Mesenchymal stem cell (in vitro differentiated cells and primary cell): ENCODE data around the gene EML1.

Experiments
- DNase-seq: peaks from one replicate; pipeline ENCODE4 v3.0.0-alpha.2; 2013
- H2AFZ ChIP-seq: one replicate; pipeline ENCODE4 v1.6.1; 2013; ENCODE audit warnings: low read depth, mild to moderate bottlenecking, control low read depth, inconsistent platforms, low read length, moderate library complexity
- H2AK5ac ChIP-seq: 2 replicates; pipeline ENCODE4 v1.6.1; 2013; ENCODE audit warnings: low read length, moderate library complexity, mild to moderate bottlenecking, inconsistent platforms; ENCODE audit not compliant: severe bottlenecking
- H2BK120ac ChIP-seq: one replicate; pipeline ENCODE4 v1.6.1; 2013; ENCODE audit warnings: low read depth, mild to moderate bottlenecking, inconsistent platforms, low read length, moderate library complexity
- H2BK12ac ChIP-seq, 2 experiments: one replicate each; pipeline ENCODE4 v1.6.1; 2013; ENCODE audit warnings: inconsistent platforms in 2 of 2, low read length in 2 of 2, mild to moderate bottlenecking in 2 of 2, moderate library complexity in 2 of 2, control low read depth in 1 of 2
- H2BK15ac ChIP-seq: one replicate; pipeline ENCODE4 v1.6.1; 2013; ENCODE audit warnings: mild to moderate bottlenecking, low read depth, inconsistent platforms; ENCODE audit not compliant: poor library complexity, severe bottlenecking
- H2BK5ac ChIP-seq: 2 replicates; pipeline ENCODE4 v1.6.1; 2013; ENCODE audit warnings: low read depth, mild to moderate bottlenecking, low read length, control low read depth, inconsistent platforms; ENCODE audit not compliant: poor library complexity, severe bottlenecking
- H3K14ac ChIP-seq, 2 experiments: one replicate each; pipeline ENCODE4 v1.6.1; 2013; ENCODE audit warnings: inconsistent platforms in 2 of 2, low read length in 2 of 2, control low read depth in 1 of 2, mild to moderate bottlenecking in 1 of 2, moderate library complexity in 1 of 2
- H3K18ac ChIP-seq, 2 experiments: one replicate each; pipeline ENCODE4 v1.6.1; 2013; ENCODE audit warnings: inconsistent platforms in 2 of 2, low read length in 2 of 2, control low read depth in 1 of 2, low read depth in 1 of 2, mild to moderate bottlenecking in 1 of 2
- H3K23ac ChIP-seq, 2 experiments: one replicate each; pipeline ENCODE4 v1.6.1; 2013; ENCODE audit warnings: inconsistent platforms in 2 of 2, low read length in 2 of 2, mild to moderate bottlenecking in 2 of 2, moderate library complexity in 2 of 2, control low read depth in 1 of 2
- H3K27ac ChIP-seq: 2 replicates; pipeline ENCODE4 v1.5.1; 2013; ENCODE audit warnings: mild to moderate bottlenecking, moderate library complexity, low read length, control low read depth, inconsistent platforms; ENCODE audit not compliant: poor library complexity, severe bottlenecking
- H3K27me3 ChIP-seq, 2 experiments: 2 replicates each; pipeline versions ENCODE4 v1.6.1 to v1.7.0; 2013; ENCODE audit warnings: low read length in 2 of 2, mild to moderate bottlenecking in 2 of 2, moderate library complexity in 2 of 2, control low read depth in 1 of 2, inconsistent platforms in 1 of 2; ENCODE audit not compliant: control insufficient read depth in 1 of 2, insufficient read depth in 1 of 2
- H3K36me3 ChIP-seq, 2 experiments: 2 replicates each; pipeline versions ENCODE4 v1.6.1 to v1.7.0; 2013; ENCODE audit warnings: low read length in 2 of 2, control low read depth in 1 of 2, inconsistent platforms in 1 of 2, low read depth in 1 of 2, mild to moderate bottlenecking in 1 of 2; ENCODE audit not compliant: insufficient read depth in 2 of 2, control insufficient read depth in 1 of 2
- H3K4ac ChIP-seq, 2 experiments: one replicate each; pipeline ENCODE4 v1.6.1; 2013; ENCODE audit warnings: inconsistent platforms in 2 of 2, low read length in 2 of 2, mild to moderate bottlenecking in 2 of 2, moderate library complexity in 2 of 2, control low read depth in 1 of 2, low read depth in 1 of 2
- H3K4me1 ChIP-seq: 2 replicates; pipeline ENCODE4 v1.6.1; 2013; ENCODE audit warnings: low read depth, low read length, control low read depth; ENCODE audit not compliant: control insufficient read depth, insufficient read depth
- H3K4me2 ChIP-seq: 2 replicates; pipeline ENCODE4 v1.6.1; 2013; ENCODE audit warnings: low read length, mild to moderate bottlenecking, inconsistent platforms; ENCODE audit not compliant: poor library complexity, severe bottlenecking
- H3K4me3 ChIP-seq, 2 experiments: 2 replicates each; pipeline versions ENCODE4 v1.5.1 to v1.7.0; 2013; ENCODE audit warnings: low read length in 2 of 2, mild to moderate bottlenecking in 2 of 2, control low read depth in 1 of 2, low read depth in 1 of 2; ENCODE audit not compliant: insufficient read depth in 1 of 2
- H3K79me1 ChIP-seq: replicated peaks from 2 replicates; pipeline ENCODE4 v1.6.1; 2013; ENCODE audit warnings: mild to moderate bottlenecking, control low read depth, low read length, inconsistent platforms; ENCODE audit not compliant: poor library complexity, severe bottlenecking
- H3K9ac ChIP-seq: 2 replicates; pipeline ENCODE4 v1.7.0; 2013; ENCODE audit warnings: mild to moderate bottlenecking, low read length, moderate library complexity
- H3K9me3 ChIP-seq: 2 replicates; pipeline ENCODE4 v1.7.0; 2013; ENCODE audit warnings: mild to moderate bottlenecking, low read length; ENCODE audit not compliant: control insufficient read depth
- H4K8ac ChIP-seq: one replicate; pipeline ENCODE4 v1.6.1; 2013; ENCODE audit warnings: inconsistent platforms, mild to moderate bottlenecking, low read length, moderate library complexity
- H4K91ac ChIP-seq: one replicate; pipeline ENCODE4 v1.6.1; 2013; ENCODE audit warnings: mild to moderate bottlenecking, low read length, inconsistent platforms
- WGBS: methylation state at CpG from one replicate; pipeline ENCODE4 v1.1.7; 2013; ENCODE audit warnings: mixed read lengths; 5-methylcytosine and 5-hydroxymethylcytosine counted together

Gene EML1

GRCh38 chr14:99909513-99910064, 116.4 kb downstream of the EML1 start:
- Histone ChIP-seq H3K4me2 (no peak overlapping the region), H2AFZ (no peak overlapping the region), H2AK5ac (no peak overlapping the region), H4K8ac (no peak overlapping the region), H3K9ac (no peak overlapping the region), H2BK12ac (no peak overlapping the region), H3K4ac (no peak overlapping the region), H3K4me3 (no peak overlapping the region), H3K27ac (no peak overlapping the region), H3K27me3 (no peaks in the 10 kb centered on the region), H3K79me1 (no peaks in the 10 kb centered on the region), H2BK5ac (no peak overlapping the region), H2BK15ac (no peak overlapping the region), H3K36me3 (peaks cover 13 to 43% of the 10 kb centered on the region in 2 experiments), H3K23ac (no peak overlapping the region), H3K4me1 (peaks cover 8% of the 10 kb centered on the region), H3K14ac (no peak overlapping the region), H3K9me3 (no peaks in the 10 kb centered on the region), H4K91ac (no peak overlapping the region), H2BK120ac (no peak overlapping the region), H3K18ac (no peak overlapping the region)
- 91% methylated on average over 12 of the region's 12 CpGs for WGBS
- no peak for DNase-seq

- no peak overlapping the region for H2BK15ac ChIP-seq
- no peak overlapping the region for H2BK12ac ChIP-seq
- peaks cover 13 to 43% of the 10 kb centered on the region in 2 experiments for H3K36me3 ChIP-seq
- H3K23ac ChIP-seq = no peak overlapping the region
- peak; percentile 91 for DNase-seq
- no peak overlapping the region for H2AFZ ChIP-seq
- no peaks in the 10 kb centered on the region for H3K79me1 ChIP-seq
- 74% methylated on average over 8 of the region's 11 CpGs for WGBS
- H4K8ac ChIP-seq = no peak overlapping the region
- H3K9ac ChIP-seq = peak overlapping the region; percentile 68
- H3K27ac ChIP-seq = peak overlapping the region; percentile 82
- H4K91ac ChIP-seq = no peak overlapping the region
- no peak overlapping the region for H3K18ac ChIP-seq
- H3K27me3 ChIP-seq = no peaks in the 10 kb centered on the region
- H2BK120ac ChIP-seq = no peak overlapping the region
- H3K14ac ChIP-seq = no peak overlapping the region
- H2AK5ac ChIP-seq = peak overlapping the region; percentile 49
- peaks cover 8% of the 10 kb centered on the region for H3K4me1 ChIP-seq
- no peak overlapping the region for H3K4me3 ChIP-seq
- no peak overlapping the region for H2BK5ac ChIP-seq
- no peak overlapping the region for H3K4ac ChIP-seq
- peak overlapping the region; percentile 36 for H3K4me2 ChIP-seq
- no peaks in the 10 kb centered on the region for H3K9me3 ChIP-seq
These were observed 117.4 kb downstream of the EML1 start for GRCh38 chr14:99910337-99911309.

GRCh38 chr14:99915305-99916090, 122.3 kb downstream of the EML1 start:
- no peak overlapping the region for H3K4ac ChIP-seq
- H2AK5ac ChIP-seq = no peak overlapping the region
- no peak overlapping the region for H3K23ac ChIP-seq
- H3K79me1 ChIP-seq = no peaks in the 10 kb centered on the region
- H3K4me2 ChIP-seq = no peak overlapping the region
- no peak overlapping the region for H4K8ac ChIP-seq
- H2BK12ac ChIP-seq = no peak overlapping the region
- H3K14ac ChIP-seq = no peak overlapping the region
- no peak overlapping the region for H3K27ac ChIP-seq
- H3K27me3 ChIP-seq = no peaks in the 10 kb centered on the region
- no peak for DNase-seq
- no peak overlapping the region for H4K91ac ChIP-seq
- no peak overlapping the region for H3K9ac ChIP-seq
- H2BK15ac ChIP-seq = no peak overlapping the region
- WGBS = 91% methylated on average over 10 of the region's 10 CpGs
- no peak overlapping the region for H3K18ac ChIP-seq
- H3K36me3 ChIP-seq = peaks cover 14 to 63% of the 10 kb centered on the region in 2 experiments
- no peaks in the 10 kb centered on the region for H3K9me3 ChIP-seq
- H2AFZ ChIP-seq = no peak overlapping the region
- no peak overlapping the region for H2BK120ac ChIP-seq
- H2BK5ac ChIP-seq = no peak overlapping the region
- peaks cover 5% of the 10 kb centered on the region for H3K4me1 ChIP-seq
- H3K4me3 ChIP-seq = no peak overlapping the region

GRCh38 chr14:99916091-99916383, 122.8 kb downstream of the EML1 start:
- Histone ChIP-seq H2BK5ac (no peak overlapping the region), H3K4me2 (no peak overlapping the region), H2AK5ac (no peak overlapping the region), H4K91ac (no peak overlapping the region), H2BK15ac (no peak overlapping the region), H3K4ac (no peak overlapping the region), H2BK12ac (no peak overlapping the region), H3K27ac (no peak overlapping the region), H3K14ac (no peak overlapping the region), H3K18ac (no peak overlapping the region), H3K4me1 (peaks cover 2% of the 10 kb centered on the region), H3K23ac (no peak overlapping the region), H4K8ac (no peak overlapping the region), H3K9ac (no peak overlapping the region), H3K36me3 (peaks cover 14 to 68% of the 10 kb centered on the region in 2 experiments), H3K4me3 (no peak overlapping the region), H2AFZ (no peak overlapping the region), H3K27me3 (no peaks in the 10 kb centered on the region), H3K79me1 (no peaks in the 10 kb centered on the region), H2BK120ac (no peak overlapping the region), H3K9me3 (no peaks in the 10 kb centered on the region)
- WGBS = 71% methylated on average over 1 of the region's 2 CpGs
- DNase-seq = no peak
